H1 (cell line): ENCODE measurements around the gene TLK2. TPM values are rescaled to one million over a fixed set of nuclear protein-coding genes. Genes with fewer than 3 reads are reported as not detected.

Experiments
- CTCF ChIA-PET: fragments of 300-600 bp; sonication (Branson Sonifier 250); formaldehyde crosslinking; loops from one replicate; lab custom pipeline; 2021; ENCODE audit not compliant: partially characterized antibody; lab: Charles Lee
- POLR2A ChIA-PET: fragments of 300-600 bp; sonication (Branson Sonifier 250); formaldehyde crosslinking; loops from one replicate; lab custom pipeline; 2021; ENCODE audit warnings: inconsistent platforms; ENCODE audit not compliant: partially characterized antibody; lab: Charles Lee
- DNase-seq, 2 experiments: peaks; one replicate each; pipeline versions ENCODE4 v3.0.0 to v3.0.0-alpha.2; 2010 to 2022; ENCODE audit warnings: low spot score in 2 of 2, low read depth in 1 of 2, mixed read lengths in 1 of 2
- FAIRE-seq: peaks from 2 replicates; lab custom pipeline; 2011; peaks lifted over from hg19 to GRCh38; lab: Jason Lieb, UNC
- H2AFZ ChIP-seq: 2 replicates; pipeline ENCODE4 v1.8.1; 2012; ENCODE audit warnings: low read length, inconsistent platforms
- H2AK5ac ChIP-seq: 2 replicates; pipeline ENCODE4 v1.6.1; 2013; ENCODE audit warnings: low read depth, low read length
- H2BK120ac ChIP-seq: replicated peaks from 2 replicates; pipeline ENCODE3; 2013; ENCODE audit warnings: low read depth, low read length, inconsistent platforms
- H2BK12ac ChIP-seq: 2 replicates; pipeline ENCODE4 v1.6.1; 2013; ENCODE audit warnings: low read depth, low read length
- H2BK15ac ChIP-seq: 2 replicates; pipeline ENCODE4 v1.6.1; 2013; ENCODE audit warnings: low read length
- H2BK20ac ChIP-seq: 2 replicates; pipeline ENCODE4 v1.6.1; 2013; ENCODE audit warnings: low read length
- H2BK5ac ChIP-seq: 2 replicates; pipeline ENCODE4 v1.6.1; 2013; ENCODE audit warnings: low read depth, low read length
- H3K14ac ChIP-seq: 2 replicates; pipeline ENCODE4 v1.6.1; 2013; ENCODE audit warnings: inconsistent platforms; ENCODE audit not compliant: insufficient read length
- H3K18ac ChIP-seq: 2 replicates; pipeline ENCODE4 v1.6.1; 2013; ENCODE audit warnings: low read length; ENCODE audit errors: extremely low read depth
- H3K23ac ChIP-seq: 2 replicates; pipeline ENCODE4 v1.6.1; 2013; ENCODE audit warnings: inconsistent platforms; ENCODE audit not compliant: insufficient read length
- H3K23me2 ChIP-seq: 2 replicates; pipeline ENCODE4 v1.6.1; 2013; ENCODE audit warnings: low read depth, low read length
- H3K27ac ChIP-seq: 2 replicates; pipeline ENCODE4 v1.6.1; 2011; ENCODE audit warnings: low read depth, low read length, inconsistent platforms
- H3K27me3 ChIP-seq, 4 experiments: replicated peaks in 1 of 4; 1 replicate in 1 of 4; 2 replicates in 3 of 4; pipeline versions ENCODE4 v1.6.1 to v1.8.1; 2011 to 2013; ENCODE audit warnings: low read length in 3 of 4, mild to moderate bottlenecking in 3 of 4, inconsistent platforms in 2 of 4, mixed read lengths in 2 of 4, moderate library complexity in 1 of 4; ENCODE audit not compliant: control insufficient read depth in 3 of 4, insufficient read depth in 3 of 4; ENCODE audit errors: extremely low read depth in 1 of 4
- H3K36me3 ChIP-seq, 4 experiments: 2 replicates each; pipeline versions ENCODE4 v1.6.1 to v1.8.1; 2011 to 2013; ENCODE audit warnings: mild to moderate bottlenecking in 4 of 4, low read length in 3 of 4, moderate library complexity in 2 of 4, control low read depth in 1 of 4, inconsistent platforms in 1 of 4; ENCODE audit not compliant: insufficient read depth in 4 of 4, control insufficient read depth in 2 of 4
- H3K4ac ChIP-seq: replicated peaks from 2 replicates; pipeline ENCODE3; 2013; ENCODE audit warnings: low read length, low read depth, mixed read lengths, inconsistent platforms; ENCODE audit not compliant: insufficient read length
- H3K4me1 ChIP-seq, 4 experiments: replicated peaks in 1 of 4; 1 replicate in 1 of 4; 2 replicates in 3 of 4; pipeline versions ENCODE4 v1.6.1 to v1.8.1; 2011 to 2013; ENCODE audit warnings: low read length in 3 of 4, inconsistent platforms in 2 of 4, mixed read lengths in 1 of 4; ENCODE audit not compliant: insufficient read depth in 4 of 4, control insufficient read depth in 3 of 4
- H3K4me2 ChIP-seq, 2 experiments: 2 replicates each; pipeline versions ENCODE4 v1.6.1 to v1.8.1; 2011 to 2013; ENCODE audit warnings: low read depth in 2 of 2, low read length in 2 of 2, control low read depth in 1 of 2, inconsistent platforms in 1 of 2, mild to moderate bottlenecking in 1 of 2; ENCODE audit not compliant: insufficient read depth in 1 of 2
- H3K4me3 ChIP-seq, 4 experiments: fragments of 200-600, 300-600 bp in 1 of 4; sonication (generic), shearing (Covaris generic), sonication (Bioruptor Twin) in 1 of 4; 2 replicates each; pipeline versions ENCODE4 v1.5.1 to v1.8.1; 2011 to 2016; ENCODE audit warnings: low read length in 4 of 4, low read depth in 3 of 4, control low read depth in 2 of 4, inconsistent platforms in 2 of 4, mild to moderate bottlenecking in 2 of 4, mixed read lengths in 1 of 4, moderate library complexity in 1 of 4; ENCODE audit not compliant: insufficient read depth in 2 of 4; ENCODE audit errors: extremely low read depth in 1 of 4
- H3K56ac ChIP-seq: replicated peaks from 2 replicates; pipeline ENCODE3; 2013; ENCODE audit warnings: low read depth, mild to moderate bottlenecking, mixed read lengths, low read length, inconsistent platforms; ENCODE audit not compliant: insufficient read length
- H3K79me1 ChIP-seq: 2 replicates; pipeline ENCODE4 v1.6.1; 2013; ENCODE audit warnings: low read depth, low read length, control low read depth
- H3K79me2 ChIP-seq, 2 experiments: 2 replicates each; pipeline versions ENCODE4 v1.6.1 to v1.8.1; 2012 to 2013; ENCODE audit warnings: low read length in 2 of 2, mild to moderate bottlenecking in 2 of 2, inconsistent platforms in 1 of 2; ENCODE audit not compliant: insufficient read depth in 2 of 2, control insufficient read depth in 1 of 2
- H3K9ac ChIP-seq, 4 experiments: replicated peaks in 1 of 4; 1 replicate in 1 of 4; 2 replicates in 3 of 4; pipeline versions ENCODE4 v1.6.1 to v1.8.1; 2011 to 2013; ENCODE audit warnings: low read depth in 3 of 4, low read length in 3 of 4, control low read depth in 2 of 4, mild to moderate bottlenecking in 2 of 4, moderate library complexity in 2 of 4, inconsistent platforms in 1 of 4; ENCODE audit errors: extremely low read depth in 1 of 4
- H3K9me3 ChIP-seq, 2 experiments: 2 replicates each; pipeline versions ENCODE4 v1.6.1 to v1.8.1; 2012 to 2013; ENCODE audit warnings: mild to moderate bottlenecking in 2 of 2, moderate library complexity in 2 of 2, control low read depth in 1 of 2, inconsistent platforms in 1 of 2, low read depth in 1 of 2, low read length in 1 of 2, mixed read lengths in 1 of 2; ENCODE audit not compliant: insufficient read depth in 2 of 2
- H4K20me1 ChIP-seq, 2 experiments: replicated peaks in 1 of 2; 2 replicates each; pipeline versions ENCODE3 to v1.8.1; 2011 to 2013; ENCODE audit warnings: inconsistent platforms in 2 of 2, low read length in 2 of 2, mild to moderate bottlenecking in 1 of 2; ENCODE audit not compliant: insufficient read depth in 2 of 2, control insufficient read depth in 1 of 2
- H4K5ac ChIP-seq: 2 replicates; pipeline ENCODE4 v1.6.1; 2013; ENCODE audit warnings: low read length, low read depth, mixed read lengths, inconsistent platforms; ENCODE audit not compliant: insufficient read length
- H4K8ac ChIP-seq: 2 replicates; pipeline ENCODE4 v1.8.0; 2013; ENCODE audit warnings: mild to moderate bottlenecking, moderate library complexity, low read length, inconsistent platforms; ENCODE audit not compliant: insufficient read depth; ENCODE audit errors: extremely low read depth
- H4K91ac ChIP-seq: replicated peaks from 2 replicates; pipeline ENCODE3; 2013; ENCODE audit warnings: low read length, mixed read lengths, inconsistent platforms; ENCODE audit not compliant: insufficient read length
- CBX5 ChIP-seq: fragments of 300-800, 300-1000 bp; sonication (generic); IDR thresholded peaks from 2 replicates; pipeline ENCODE4 v1.7.1; 2016; ENCODE audit warnings: antibody characterized with exemption, low read length, low read depth
- CEBPB ChIP-seq: IDR thresholded peaks from 2 replicates; pipeline ENCODE4 v1.6.1; 2012; ENCODE audit warnings: low read depth, low read length
- CHD1 ChIP-seq: IDR thresholded peaks from 2 replicates; pipeline ENCODE4 v1.6.1; 2012; ENCODE audit warnings: low read depth, low read length, improper control_type of control experiment
- EP300 ChIP-seq, 2 experiments: IDR thresholded peaks; 1 replicate in 1 of 2; 2 replicates in 1 of 2; pipeline ENCODE4 v1.6.1; 2011 to 2012; ENCODE audit warnings: low read depth in 2 of 2, low read length in 2 of 2, mild to moderate bottlenecking in 2 of 2, borderline replicate concordance in 1 of 2, inconsistent platforms in 1 of 2, moderate library complexity in 1 of 2
- HDAC2 ChIP-seq, 2 experiments: fragments of 300-600 bp in 1 of 2; sonication (generic) in 1 of 2; IDR thresholded peaks; 2 replicates each; pipeline ENCODE4 v1.6.1; 2011 to 2012; ENCODE audit warnings: low read depth in 2 of 2, low read length in 2 of 2, mild to moderate bottlenecking in 2 of 2, moderate library complexity in 2 of 2, borderline replicate concordance in 1 of 2, inconsistent platforms in 1 of 2
- KDM1A ChIP-seq: fragments of 200-600, 300-600 bp; sonication (generic); IDR thresholded peaks from 2 replicates; pipeline ENCODE4 v1.7.1; 2016; ENCODE audit warnings: mild to moderate bottlenecking, low read length, borderline replicate concordance
- KDM4A ChIP-seq: IDR thresholded peaks from one replicate; pipeline ENCODE4 v1.7.1; 2012; ENCODE audit warnings: low read depth, mild to moderate bottlenecking, moderate library complexity, low read length, inconsistent platforms; ENCODE audit not compliant: severe bottlenecking
- NRF1 ChIP-seq: IDR thresholded peaks from 2 replicates; pipeline ENCODE4 v1.6.1; 2011; ENCODE audit warnings: mild to moderate bottlenecking, low read depth, low read length, improper control_type of control experiment
- POLR2A ChIP-seq, 2 experiments: IDR thresholded peaks; 1 replicate in 1 of 2; 2 replicates in 1 of 2; pipeline ENCODE4 v1.6.1; 2011; ENCODE audit warnings: low read depth in 2 of 2, low read length in 2 of 2, mild to moderate bottlenecking in 2 of 2; ENCODE audit errors: control extremely low read depth in 1 of 2
- SP4 ChIP-seq: IDR thresholded peaks from 2 replicates; pipeline ENCODE4 v1.6.1; 2012; ENCODE audit warnings: low read length, inconsistent platforms
- TAF1 ChIP-seq: IDR thresholded peaks from 2 replicates; pipeline ENCODE4 v1.6.1; 2011; ENCODE audit warnings: mild to moderate bottlenecking, low read depth, low read length
- TCF12 ChIP-seq: IDR thresholded peaks from 2 replicates; pipeline ENCODE4 v1.6.1; 2011; ENCODE audit warnings: low read depth, mild to moderate bottlenecking, low read length
- YY1 ChIP-seq: IDR thresholded peaks from 2 replicates; pipeline ENCODE4 v1.6.1; 2011; ENCODE audit warnings: low read depth, mild to moderate bottlenecking, low read length
- WGBS, 2 experiments: shearing (Covaris generic) in 1 of 2; methylation state at CpG; one replicate each; pipeline versions ENCODE4 v1.1.6 to v1.1.7; 2013 to 2015; ENCODE audit warnings: low lambda C conversion rate in 2 of 2, mixed read lengths in 2 of 2, inconsistent platforms in 1 of 2, low coverage in 1 of 2, missing lambda C conversion rate in 1 of 2; ENCODE audit not compliant: insufficient replicate concordance in 2 of 2, insufficient coverage in 1 of 2, insufficient read length in 1 of 2; ENCODE audit errors: extremely low coverage in 1 of 2, missing lambda C conversion rate in 1 of 2; 5-methylcytosine and 5-hydroxymethylcytosine counted together
- polyA plus RNA-seq, 7 experiments: library from polyadenylated mRNA; depleted of rRNA in 3 of 7; stranded (reverse) in 5 of 7; unstranded in 2 of 7; fragments of >200 nt in 5 of 7; fragments of 200-250 nt in 2 of 7; gene quantifications; 1 replicate in 5 of 7; 2 replicates in 1 of 7; 4 replicates in 1 of 7; pipeline versions ENCODE4 v1.2.1 to v1.2.3, GENCODE V29; 2011 to 2013; ENCODE audit warnings: missing spikeins in 2 of 7, mixed read lengths in 2 of 7
- total RNA-seq: library from RNA; stranded (reverse); fragmentation: NEBNext Ultra II Directional; extraction: Animal tissue kit (Norgen Biotek cat#: 25700); gene quantifications from 2 replicates; pipeline ENCODE4 v1.2.1, GENCODE V29; 2021

Gene TLK2
- total and polyA plus RNA-seq, 2 of the 8 experiments (the other 6 are each of a cell fraction or from before 2014, with no cell fraction given): 43.1 to 59.9 TPM

GRCh38 chr17:62626719-62627218, 148.1 kb downstream of the TLK2 start:
- no peak overlapping the region for H3K14ac ChIP-seq
- H4K91ac ChIP-seq: peak overlapping the region; percentile 90
- H3K79me2 ChIP-seq: peaks cover 0 to 21% of the 10 kb centered on the region in 2 experiments; a peak in 1 of 4 replicates
- peak overlapping the region; percentile 65 for H2BK120ac ChIP-seq
- peak overlapping the region; percentile 97 for H2BK15ac ChIP-seq
- POLR2A ChIA-PET: interaction anchor here (0.9 to 1.0 kb wide), 2 partner anchors 30 to 58 kb away, joined by 3 read pairs; no protein-coding TSS in a partner anchor
- H4K8ac ChIP-seq: peak overlapping the region; percentile 90
- H4K20me1 ChIP-seq: no peaks in the 10 kb centered on the region
- no peaks in the 10 kb centered on the region for H3K36me3 ChIP-seq
- peak overlapping the region; percentile 53 to 88 (median 78) for H3K4me3 ChIP-seq
- H3K27ac ChIP-seq: no peak overlapping the region
- DNase-seq (no peak), FAIRE-seq (no peak)
- peak overlapping the region; percentile 71 for H4K5ac ChIP-seq
- no peak overlapping the region for H3K23ac ChIP-seq
- H3K56ac ChIP-seq: no peak overlapping the region
- peak overlapping the region; percentile 96 for H3K18ac ChIP-seq
- H2BK5ac ChIP-seq: peak overlapping the region; percentile 69; the same call in 1 of the 2 replicates
- H2AFZ ChIP-seq: peak overlapping the region; percentile 70; the same call in 1 of the 2 replicates
- H3K4ac ChIP-seq: peak overlapping the region; percentile 65
- H2AK5ac ChIP-seq: no peak overlapping the region
- peaks cover 0 to 2% (median 0%) of the 10 kb centered on the region in 4 experiments; a peak in 2 of 7 replicates for H3K27me3 ChIP-seq
- peak overlapping the region; percentile 42 to 65 (median 50); a peak in 6 of 7 replicates for H3K9ac ChIP-seq
- H3K9me3 ChIP-seq: no peaks in the 10 kb centered on the region
- peak overlapping the region; percentile 93; the same call in 1 of the 2 replicates for H2BK12ac ChIP-seq
- H3K4me1 ChIP-seq: peaks cover 5 to 23% (median 18%) of the 10 kb centered on the region in 4 experiments
- peaks cover 2% of the 10 kb centered on the region; the same call in 1 of the 2 replicates for H3K79me1 ChIP-seq
- H3K4me2 ChIP-seq: peak overlapping the region; percentile 94 to 96
- 13% methylated on average over 20 of the region's 21 CpGs; no CpG with 5 or more reads in 1 of the 2 experiments for WGBS, 2 experiments
- CTCF ChIA-PET: interaction anchor here (1.8 kb wide), 1 partner anchor 12 kb away, joined by 8 read pairs; no protein-coding TSS in a partner anchor
- H2BK20ac ChIP-seq: peak overlapping the region; percentile 73; the same call in 1 of the 2 replicates
- H3K23me2 ChIP-seq: peaks cover 12% of the 10 kb centered on the region; the same call in 1 of the 2 replicates
- TF ChIP-seq CHD1: no peak
- TF ChIP-seq NRF1: no peak
- no peak for TF ChIP-seq SP4
- TF ChIP-seq CEBPB: peak; percentile 85
- TF ChIP-seq TAF1: peak; percentile 47; the same call in 1 of the 2 replicates
- peak; percentile 66; the same call in 1 of the 2 replicates for TF ChIP-seq KDM1A
- peak in 1 of 2 experiments; percentile 74; a peak in 2 of 3 replicates for TF ChIP-seq POLR2A (IDR thresholded peaks at IDR 0.05; ENCODE audit: control extremely low read depth in 1 of 2, low read depth in 2 of 2, low read length in 2 of 2)
- TF ChIP-seq KDM4A: no peak
- TF ChIP-seq TCF12: no peak
- no peak for TF ChIP-seq CBX5
- TF ChIP-seq EP300 (IDR thresholded peaks at IDR 0.05; ENCODE audit: borderline replicate concordance in 1 of 2, low read depth in 2 of 2, low read length in 2 of 2): no peak
- no peak for TF ChIP-seq HDAC2 (IDR thresholded peaks at IDR 0.05; ENCODE audit: borderline replicate concordance in 1 of 2, low read depth in 2 of 2, low read length in 2 of 2)
- TF ChIP-seq YY1: 0 out of 2 replicates have a peak, but pooled peaks have one; percentile 30
